ENCODE measurements around the gene HHIPL1.

- TF ChIP-seq CTCF (conservative IDR thresholded peaks at IDR 0.05; ENCODE audit: low read length) (no peak), EZH2phosphoT487 (IDR thresholded peaks at IDR 0.05; ENCODE audit: borderline replicate concordance) (no peak)
Observed at GRCh38 chr14:99619835-99620834, 24.8 kb upstream of the HHIPL1 start.

Data from Loucy (cell line).